Stimulated activated CD8-positive, alpha-beta memory T cell treated with anti-CD3 and anti-CD28 coated beads, Interleukin-15, amount 100 ng/mL, for 1 hour (primary cell): ENCODE results near the gene FLT3LG.
"Not testable (repeated sequence)": the region's sequence is repeated elsewhere in the genome, so short reads cannot be mapped to it uniquely, and the experiment has no call there.

Experiments used
- DNase-seq: peaks from one replicate; pipeline ENCODE4 v3.0.0-alpha.2; 2020; ENCODE audit warnings: low read depth

FLT3LG gene

GRCh38 chr19:49463960-49464740 is 9.9 kb upstream of the FLT3LG start:
- DNase-seq = no peak

GRCh38 chr19:49465371-49465770 is 8.6 kb upstream of the FLT3LG start:
- DNase-seq = no peak

- no peak for DNase-seq
Measured at GRCh38 chr19:49468199-49468598, 5.8 kb upstream of the FLT3LG start.

DNA sequence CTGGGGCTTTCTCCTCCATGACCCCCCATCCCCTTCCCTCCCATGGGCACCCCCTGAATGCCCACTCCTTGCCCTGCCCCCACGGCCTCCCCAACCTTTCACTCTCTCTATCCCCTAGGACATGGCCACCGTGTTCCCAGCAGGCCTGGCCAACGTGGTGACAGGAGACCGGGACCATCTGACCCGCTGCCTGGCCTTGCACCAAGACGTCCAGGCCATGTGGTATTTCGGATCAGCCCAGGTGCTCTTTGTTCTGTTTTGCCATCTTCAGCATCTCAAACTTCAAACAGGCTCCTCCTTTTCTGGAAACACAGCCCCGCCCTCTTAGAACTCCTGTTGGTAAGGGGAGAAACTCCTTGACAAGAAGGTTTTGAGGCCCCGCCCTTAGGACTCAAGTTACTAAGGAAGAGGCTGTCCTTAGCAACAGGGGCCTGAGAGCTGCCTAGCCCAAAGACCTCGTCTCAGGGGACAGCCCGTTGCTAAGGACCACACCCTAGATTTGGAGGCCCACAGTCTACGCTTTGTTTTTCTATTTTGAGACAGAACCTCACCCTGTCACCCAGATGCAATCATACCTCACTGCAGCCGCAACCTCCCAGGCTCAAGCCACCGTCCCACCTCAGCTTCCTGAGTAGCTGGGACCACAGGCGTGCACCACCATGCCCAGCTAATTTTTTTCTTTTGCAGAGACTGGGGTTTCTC is 5.1 kb upstream of the FLT3LG start:
- peak; percentile 71 for DNase-seq

DNA sequence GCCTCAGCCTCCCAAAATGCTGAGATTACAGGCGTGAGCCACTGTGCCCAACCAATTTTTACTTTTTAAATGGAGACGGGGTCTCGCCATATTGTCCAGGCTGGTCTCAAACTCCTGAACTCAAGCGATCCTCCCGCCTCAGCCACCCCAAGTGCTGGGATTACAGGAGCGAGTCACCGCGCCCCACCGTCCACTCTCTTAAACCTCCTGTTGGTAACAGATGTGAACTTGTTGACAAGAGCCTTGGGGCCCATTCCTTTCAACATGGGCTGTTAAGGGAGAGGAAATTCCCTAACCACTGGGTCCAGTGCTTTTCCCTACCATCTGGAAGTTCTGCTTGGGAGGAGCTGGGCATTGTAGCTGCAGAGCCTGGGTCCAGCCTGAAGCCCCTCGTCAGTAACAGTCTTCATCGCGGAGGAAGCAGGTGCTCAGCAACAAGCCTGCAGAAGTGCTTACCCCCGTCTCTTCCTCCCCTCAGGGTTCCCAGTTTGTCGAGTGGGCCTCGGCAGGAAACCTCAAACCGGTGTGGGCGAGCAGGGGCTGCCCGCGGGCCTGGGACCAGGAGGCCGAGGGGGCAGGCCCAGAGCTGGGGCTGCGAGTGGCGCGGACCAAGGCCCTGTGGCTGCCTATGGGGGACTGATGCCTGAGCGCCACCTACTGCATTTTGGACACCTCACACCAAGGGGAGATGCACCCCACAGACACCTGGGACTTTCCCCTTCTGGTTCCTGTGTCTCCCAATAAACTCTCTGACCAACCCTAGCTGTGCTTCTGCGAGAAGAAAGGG is 4.0 kb upstream of the FLT3LG start:
- DNase-seq = peak; percentile 55

DNA sequence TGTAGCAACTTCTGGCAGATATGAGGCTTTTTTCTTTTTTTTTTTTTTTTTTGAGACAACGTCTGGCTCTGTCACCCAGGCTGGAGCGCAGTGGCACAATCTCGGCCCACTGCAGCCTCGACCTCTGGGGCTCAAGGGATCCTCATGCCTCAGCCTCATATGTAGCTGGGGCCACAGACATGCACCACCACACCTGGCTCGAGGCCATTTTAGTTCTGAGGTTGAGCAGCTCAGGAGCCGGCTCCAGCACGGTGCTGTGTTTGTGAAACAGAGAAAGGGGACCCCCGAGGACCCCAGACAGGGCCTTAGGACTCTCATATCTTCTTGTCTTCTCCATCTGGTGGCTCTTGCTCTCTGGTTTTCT is 3.4 kb upstream of the FLT3LG start:
- DNase-seq = no peak

DNA sequence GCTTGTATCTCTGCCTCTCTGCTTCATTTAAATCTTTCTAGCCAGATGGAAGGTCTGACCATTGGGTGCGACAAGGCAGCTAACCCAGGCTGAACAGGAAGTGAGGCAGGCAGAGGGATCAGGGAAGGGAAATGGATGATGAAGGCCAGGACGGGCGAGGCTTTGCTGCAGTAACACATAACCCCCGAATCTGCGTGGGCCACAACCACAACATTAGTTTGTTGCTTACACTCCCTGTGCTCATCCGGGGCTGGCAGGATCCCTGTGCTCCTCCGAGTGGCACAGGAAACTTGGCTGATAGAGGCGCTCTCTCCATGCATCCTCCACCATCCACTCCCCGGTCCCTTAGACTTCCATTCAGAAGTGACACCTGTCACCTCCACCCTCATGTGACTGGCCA is 1.1 kb upstream of the FLT3LG start:
- no peak for DNase-seq

- not testable (repeated sequence) for DNase-seq
Measured at GRCh38 chr19:49473501-49473867, 531 bp upstream of the FLT3LG start.

- no peak for DNase-seq
Measured at GRCh38 chr19:49474542-49474924, 518 bp downstream of the FLT3LG start.

- DNase-seq = no peak
Measured at GRCh38 chr19:49475191-49475917, 1.3 kb downstream of the FLT3LG start.

DNA sequence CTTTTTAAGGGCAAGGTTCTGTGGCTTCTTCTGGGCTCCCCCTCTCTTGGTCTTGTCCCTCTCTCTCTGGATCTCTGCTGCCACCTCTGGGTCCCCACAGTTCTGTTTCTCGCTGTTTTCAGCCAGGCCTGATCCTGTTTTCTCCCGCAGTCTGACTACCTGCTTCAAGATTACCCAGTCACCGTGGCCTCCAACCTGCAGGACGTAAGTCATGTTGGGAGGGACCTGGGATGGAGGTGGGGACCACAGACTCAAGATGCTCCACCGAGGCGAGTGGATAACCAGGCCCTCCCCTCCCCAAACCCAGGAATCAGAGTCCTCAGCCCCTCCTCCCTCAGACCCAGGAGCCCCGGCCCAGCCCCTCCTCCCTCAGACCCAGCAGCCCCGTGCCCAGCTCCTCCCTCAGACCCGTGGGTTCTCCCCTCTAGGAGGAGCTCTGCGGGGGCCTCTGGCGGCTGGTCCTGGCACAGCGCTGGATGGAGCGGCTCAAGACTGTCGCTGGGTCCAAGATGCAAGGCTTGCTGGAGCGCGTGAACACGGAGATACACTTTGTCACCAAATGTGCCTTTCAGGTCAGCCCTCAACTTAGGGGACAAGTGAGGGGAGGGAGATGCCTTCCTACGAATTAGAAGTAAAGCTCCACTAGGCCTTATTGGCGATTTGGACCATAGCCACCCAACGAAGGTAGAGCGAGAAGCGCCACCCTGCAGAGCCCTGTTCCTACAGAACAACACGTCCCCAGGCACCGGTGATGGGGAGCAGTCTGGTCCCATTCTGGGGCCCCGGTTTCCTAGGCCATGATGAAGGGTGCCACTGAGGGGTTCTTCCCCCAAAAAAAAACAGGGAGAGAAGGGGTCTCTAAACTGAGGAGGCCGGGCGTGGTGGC is 2.2 kb downstream of the FLT3LG start:
- no peak for DNase-seq

DNA sequence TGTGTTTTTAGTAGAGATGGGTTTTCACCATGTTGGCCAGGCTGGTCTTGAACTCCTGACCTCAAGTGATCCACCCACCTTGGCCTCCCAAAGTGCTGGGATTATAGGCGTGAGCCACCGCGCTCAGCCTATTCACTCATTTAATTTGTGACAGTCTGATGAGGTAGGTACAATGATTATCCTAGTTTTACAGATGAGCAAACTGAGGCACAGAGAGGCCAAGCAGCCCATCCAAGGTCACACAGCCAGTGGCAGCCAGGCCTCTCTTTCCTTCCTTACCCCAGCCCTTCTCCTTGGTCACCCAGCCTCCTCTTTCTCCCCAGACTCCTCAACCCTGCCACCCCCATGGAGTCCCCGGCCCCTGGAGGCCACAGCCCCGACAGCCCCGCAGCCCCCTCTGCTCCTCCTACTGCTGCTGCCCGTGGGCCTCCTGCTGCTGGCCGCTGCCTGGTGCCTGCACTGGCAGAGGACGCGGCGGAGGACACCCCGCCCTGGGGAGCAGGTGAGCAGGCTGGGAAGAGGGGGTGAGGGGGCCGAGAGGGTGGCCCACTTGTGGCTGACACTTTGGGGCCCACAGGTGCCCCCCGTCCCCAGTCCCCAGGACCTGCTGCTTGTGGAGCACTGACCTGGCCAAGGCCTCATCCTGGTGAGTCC is 6.1 kb downstream of the FLT3LG start:
- DNase-seq = no peak

GRCh38 chr19:49481020-49481683 is 7.1 kb downstream of the FLT3LG start:
- no peak for DNase-seq

GRCh38 chr19:49486232-49486631 is 12.2 kb downstream of the FLT3LG start:
- no peak for DNase-seq

- DNase-seq = no peak
Measured at GRCh38 chr19:49486710-49487276, 12.8 kb downstream of the FLT3LG start.

GRCh38 chr19:49487277-49488045 is 13.4 kb downstream of the FLT3LG start, which contains the start of gene RPL13A:
Gene RPL13A (plus strand): TSS chr19:49487608. CDS start chr19:49487630, 22 bp downstream.
- DNase-seq = peak; percentile 98

DNA sequence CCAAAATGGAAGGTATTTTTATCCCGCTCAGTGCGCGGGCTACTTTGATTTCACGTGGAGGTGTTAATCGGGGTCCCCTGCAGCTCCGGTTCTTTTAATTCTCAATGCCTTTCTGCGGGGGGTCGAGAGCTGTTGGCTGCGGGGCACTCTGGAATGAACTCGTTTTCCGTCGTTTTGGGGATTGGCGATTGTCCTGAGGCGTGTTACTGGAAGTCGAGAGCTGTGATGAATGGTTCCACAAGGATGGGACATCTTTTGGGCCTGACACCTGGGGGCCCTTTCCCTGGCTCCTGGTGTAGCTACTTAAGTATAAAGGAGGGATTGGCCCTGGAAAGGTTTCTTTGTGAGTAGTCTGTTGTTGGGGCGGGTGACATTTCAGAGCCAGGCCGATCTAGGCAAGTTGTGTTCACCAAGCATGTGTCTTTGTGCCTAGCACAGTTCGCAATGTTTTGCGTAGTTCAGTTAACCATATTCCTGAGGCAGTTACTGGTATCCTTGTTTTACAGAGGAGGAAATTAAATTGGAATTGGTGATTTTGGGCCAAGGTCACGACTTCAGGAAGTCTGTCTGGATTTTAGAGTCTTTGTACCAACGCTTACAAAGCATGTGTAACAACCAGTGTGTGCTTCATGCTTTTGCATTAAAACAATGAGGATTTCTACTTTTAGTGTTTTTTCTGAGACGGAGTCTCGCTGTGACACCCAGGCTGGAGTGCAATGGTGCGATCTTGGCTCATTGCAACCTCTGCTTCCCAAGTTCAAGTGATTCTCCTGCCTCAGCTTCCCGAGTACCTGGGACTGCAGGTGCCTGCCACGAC is 14.2 kb downstream of the FLT3LG start:
- no peak for DNase-seq
